Hematopoietic multipotent progenitor cell treated with erythropoietin and hydrocortisone succinate and interleukin-3 and kit ligand, for 8 days (in vitro differentiated cells): Measurements from ENCODE around the gene FOXO6.
A peak's percentile ranks its signal among the peaks of the same experiment; 100 is the strongest.
"Not testable (repeated sequence)": the region's sequence is repeated elsewhere in the genome, so short reads cannot be mapped to it uniquely, and the experiment has no call there.

Source experiments
- DNase-seq: peaks from one replicate; pipeline ENCODE4 v3.0.0-alpha.2; 2015

Gene FOXO6

DNA sequence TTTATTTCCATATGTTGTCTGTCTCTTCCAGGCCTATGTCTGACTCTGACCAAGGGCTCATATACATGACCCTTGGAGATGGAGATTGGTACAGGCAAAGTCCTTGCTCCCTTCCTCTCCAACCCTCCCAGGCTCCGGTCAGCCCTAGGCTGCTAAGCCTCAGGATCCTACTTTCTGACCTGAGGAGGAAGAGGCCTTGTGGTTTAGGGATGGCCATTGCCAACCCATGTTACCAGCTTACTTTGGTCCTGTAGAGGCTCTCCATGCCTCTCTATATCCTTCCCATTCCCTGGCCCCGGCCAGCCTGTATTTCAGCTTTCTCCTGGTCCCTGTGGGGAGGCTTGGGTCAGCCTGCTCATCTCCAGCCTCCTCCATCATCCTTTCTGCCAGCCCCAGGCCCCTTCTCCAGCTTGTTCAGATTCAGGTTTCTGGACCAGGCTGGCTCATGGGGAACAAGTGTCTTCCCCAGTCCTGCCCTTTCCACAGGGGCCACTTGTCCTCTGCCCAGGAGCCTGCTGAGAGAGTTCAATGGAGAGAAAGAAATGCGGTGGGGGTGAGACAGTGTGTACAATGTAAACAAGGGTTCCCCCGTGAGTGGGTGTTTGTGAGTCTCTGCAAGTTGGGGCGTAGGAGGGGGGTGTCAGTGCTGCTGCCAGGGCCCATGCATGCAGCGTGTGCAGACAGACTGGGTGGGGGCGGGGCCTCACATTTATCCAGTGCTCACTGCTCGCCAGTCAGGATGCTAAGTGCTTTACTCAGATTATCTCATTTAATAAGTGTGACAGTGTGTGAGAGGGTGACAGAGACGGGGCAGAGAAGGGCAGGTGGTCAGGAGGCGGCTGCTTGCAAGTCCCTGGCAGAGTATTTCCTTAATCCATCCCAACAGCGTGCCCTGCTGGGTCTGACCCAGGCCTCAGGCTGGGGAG lies 31.3 kb upstream of the FOXO6 start:
- DNase-seq = no peak

DNA sequence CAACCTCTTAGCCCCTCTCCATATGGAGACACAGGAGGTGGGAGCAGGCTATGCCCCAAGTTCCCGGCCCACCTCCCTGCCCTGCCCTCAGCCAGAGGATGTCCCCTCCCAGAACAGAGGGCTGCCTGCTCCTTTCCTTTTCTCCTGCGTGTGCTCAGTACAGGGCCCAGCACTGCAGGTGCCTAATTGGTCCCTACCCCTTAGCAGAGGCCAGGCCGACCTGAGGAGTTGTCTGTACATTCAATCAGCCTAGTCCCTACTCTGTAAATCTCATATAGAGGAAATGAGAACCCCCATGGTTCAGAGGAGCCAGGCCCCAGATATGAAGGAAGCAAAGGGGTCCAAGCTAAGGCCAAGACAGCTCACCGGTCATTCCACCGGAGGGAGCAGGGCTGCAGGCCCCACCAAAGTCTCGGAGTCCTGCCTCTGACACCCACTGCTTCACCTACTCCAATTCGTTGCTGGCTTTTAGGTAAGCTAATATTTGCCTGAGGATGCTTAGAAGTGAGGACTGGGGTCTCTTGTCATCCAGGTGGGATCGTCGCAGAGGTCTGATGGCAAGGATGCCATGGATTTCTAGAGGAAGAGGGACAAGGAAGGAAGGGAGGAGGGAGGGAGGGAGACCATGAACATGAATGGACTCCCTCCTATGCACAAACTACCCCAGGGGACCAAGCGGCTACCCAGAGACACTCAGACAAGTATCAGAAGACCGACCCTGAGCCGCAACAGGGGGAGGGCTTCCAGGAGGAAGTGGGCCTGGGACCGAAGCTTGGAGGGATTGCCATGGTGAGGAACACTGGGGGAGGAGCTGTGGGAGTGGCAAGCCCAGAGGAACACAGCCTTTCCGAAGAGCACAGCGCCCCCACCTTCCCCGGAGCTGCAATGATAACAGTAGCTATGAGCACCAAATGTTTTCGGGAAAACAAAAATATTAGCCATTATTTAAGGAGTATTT lies 30.4 kb upstream of the FOXO6 start:
- DNase-seq = no peak

GRCh38 chr1:41331546-41331917 lies 29.7 kb upstream of the FOXO6 start:
- DNase-seq = no peak

GRCh38 chr1:41332161-41332560 lies 29.1 kb upstream of the FOXO6 start:
- DNase-seq = not testable (repeated sequence)

- DNase-seq = peak; percentile 47
Measured at GRCh38 chr1:41333146-41333784, 28.0 kb upstream of the FOXO6 start.

DNA sequence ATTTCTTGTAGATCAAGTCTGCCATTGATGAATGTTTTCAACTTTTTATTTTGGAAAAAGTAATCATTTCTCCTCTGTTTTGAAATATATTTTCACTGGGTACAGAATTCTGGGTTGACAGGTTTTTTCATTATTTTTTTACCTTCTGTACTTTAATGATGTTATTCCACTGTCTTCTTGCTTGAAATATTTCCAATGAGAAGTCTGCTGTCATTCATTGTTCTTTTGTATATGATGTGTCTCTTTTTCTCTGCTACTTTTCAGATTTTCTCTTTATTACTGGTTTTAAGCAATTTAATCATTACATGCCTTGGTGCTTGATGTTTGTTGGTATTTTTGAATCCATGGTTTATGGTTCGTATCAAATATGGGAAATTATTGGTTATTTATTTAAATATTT lies 22.4 kb upstream of the FOXO6 start:
- no peak for DNase-seq

DNA sequence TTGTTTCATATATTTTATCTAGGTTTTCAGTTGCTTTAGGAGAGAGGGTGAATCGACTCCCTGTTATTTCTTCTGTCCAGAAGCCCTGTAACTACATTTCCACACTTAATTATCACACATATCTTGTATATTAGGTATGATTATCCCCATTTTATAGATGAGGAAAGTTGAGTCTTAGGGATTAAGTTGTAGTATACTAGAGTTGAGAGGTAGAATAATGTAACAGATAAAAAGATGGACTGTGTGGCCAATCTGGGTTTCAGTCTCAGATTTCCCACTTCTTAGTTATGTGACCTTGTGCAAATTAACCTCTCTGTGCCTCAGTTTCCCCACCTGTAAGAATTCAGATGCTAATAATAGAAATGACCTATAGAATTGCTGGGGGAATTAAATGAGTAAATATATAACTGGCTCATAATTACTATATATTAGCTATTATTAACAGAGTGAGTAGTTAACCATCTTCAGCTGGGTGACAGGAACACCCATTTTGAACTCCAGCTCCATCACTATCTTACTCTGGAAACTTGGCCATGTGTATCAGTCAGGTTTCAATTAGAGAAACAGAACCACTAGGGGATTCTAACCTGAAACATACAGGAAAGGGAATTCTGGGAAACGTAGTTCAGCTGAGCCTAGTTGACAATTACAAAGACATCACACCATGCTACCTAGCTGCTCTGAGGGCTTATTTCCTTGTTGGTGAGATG lies 20.4 kb upstream of the FOXO6 start:
- no peak for DNase-seq

GRCh38 chr1:41341365-41341683 lies 19.9 kb upstream of the FOXO6 start:
- no peak for DNase-seq

- no peak for DNase-seq
Measured at GRCh38 chr1:41341772-41342562, 19.3 kb upstream of the FOXO6 start.

GRCh38 chr1:41342774-41343355 lies 18.4 kb upstream of the FOXO6 start:
- DNase-seq = no peak

- DNase-seq = no peak
Measured at GRCh38 chr1:41343790-41344699, 17.2 kb upstream of the FOXO6 start.

- DNase-seq = no peak
Measured at GRCh38 chr1:41344708-41345159, 16.5 kb upstream of the FOXO6 start.

DNA sequence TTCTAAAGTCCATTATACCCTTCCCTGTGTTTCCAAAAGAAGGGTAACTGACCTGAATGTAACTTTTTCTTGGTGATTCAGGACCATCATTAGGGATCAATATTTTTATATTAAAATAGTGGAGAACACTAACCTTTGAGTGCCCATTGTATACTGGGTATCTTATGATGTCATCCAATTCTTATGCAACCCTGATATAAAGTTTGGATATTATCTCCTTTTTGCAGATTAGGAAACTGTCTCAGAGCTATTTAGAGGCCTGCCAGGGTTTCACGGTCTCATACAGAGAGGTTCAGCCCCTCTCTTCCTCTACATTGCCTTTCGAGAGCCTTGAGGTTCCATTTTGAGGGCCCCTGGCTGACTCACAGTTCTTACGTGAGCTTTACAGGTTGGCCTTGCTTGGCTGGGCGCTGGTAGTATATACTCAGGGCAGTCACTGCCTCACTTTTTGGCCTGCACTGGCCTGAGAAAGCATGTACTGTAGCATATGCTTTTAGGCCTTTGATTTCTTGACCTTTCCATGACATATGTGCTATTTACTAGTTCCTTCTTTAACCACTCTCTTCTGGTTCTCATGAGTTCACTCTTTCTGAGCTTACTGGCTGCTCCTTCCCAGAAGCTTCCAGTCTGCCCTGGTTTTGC lies 15.7 kb upstream of the FOXO6 start:
- no peak for DNase-seq

- no peak for DNase-seq
Measured at GRCh38 chr1:41347276-41347675, 14.0 kb upstream of the FOXO6 start.

GRCh38 chr1:41348394-41348793 lies 12.8 kb upstream of the FOXO6 start:
- no peak for DNase-seq

DNA sequence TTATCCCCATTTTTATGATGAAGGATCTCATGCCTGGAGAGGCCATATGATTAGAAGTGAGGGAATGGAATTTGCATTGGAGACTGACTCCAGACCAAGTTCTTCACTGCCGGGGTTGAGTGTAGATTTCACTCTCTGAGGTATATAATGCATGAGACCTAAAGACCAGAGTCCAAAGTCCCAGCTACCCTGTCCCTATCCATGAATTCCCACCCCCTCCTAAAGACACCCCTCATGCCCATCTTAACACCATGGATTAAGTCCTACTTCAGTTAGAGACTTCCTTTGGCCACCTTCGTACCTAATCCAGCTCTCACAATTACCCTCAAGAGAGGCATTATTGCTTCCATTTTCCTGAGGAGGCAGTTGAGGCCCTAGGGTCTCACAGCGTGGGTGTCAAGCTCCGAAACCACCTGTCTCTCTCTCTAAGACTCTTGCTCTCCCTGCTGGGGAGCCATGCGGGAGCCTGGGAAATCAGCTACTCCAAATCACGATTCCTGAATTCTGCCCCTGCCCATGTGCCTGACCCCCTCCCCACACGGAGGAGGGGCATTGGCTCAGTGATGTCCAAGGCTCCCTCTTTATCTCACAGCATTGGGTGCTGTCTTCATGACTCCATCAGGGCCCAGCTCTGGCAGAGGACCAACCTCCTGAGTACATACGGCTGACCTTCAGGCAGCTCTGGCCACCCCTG lies 11.7 kb upstream of the FOXO6 start:
- no peak for DNase-seq

GRCh38 chr1:41350055-41350378 lies 11.2 kb upstream of the FOXO6 start:
- no peak for DNase-seq

DNA sequence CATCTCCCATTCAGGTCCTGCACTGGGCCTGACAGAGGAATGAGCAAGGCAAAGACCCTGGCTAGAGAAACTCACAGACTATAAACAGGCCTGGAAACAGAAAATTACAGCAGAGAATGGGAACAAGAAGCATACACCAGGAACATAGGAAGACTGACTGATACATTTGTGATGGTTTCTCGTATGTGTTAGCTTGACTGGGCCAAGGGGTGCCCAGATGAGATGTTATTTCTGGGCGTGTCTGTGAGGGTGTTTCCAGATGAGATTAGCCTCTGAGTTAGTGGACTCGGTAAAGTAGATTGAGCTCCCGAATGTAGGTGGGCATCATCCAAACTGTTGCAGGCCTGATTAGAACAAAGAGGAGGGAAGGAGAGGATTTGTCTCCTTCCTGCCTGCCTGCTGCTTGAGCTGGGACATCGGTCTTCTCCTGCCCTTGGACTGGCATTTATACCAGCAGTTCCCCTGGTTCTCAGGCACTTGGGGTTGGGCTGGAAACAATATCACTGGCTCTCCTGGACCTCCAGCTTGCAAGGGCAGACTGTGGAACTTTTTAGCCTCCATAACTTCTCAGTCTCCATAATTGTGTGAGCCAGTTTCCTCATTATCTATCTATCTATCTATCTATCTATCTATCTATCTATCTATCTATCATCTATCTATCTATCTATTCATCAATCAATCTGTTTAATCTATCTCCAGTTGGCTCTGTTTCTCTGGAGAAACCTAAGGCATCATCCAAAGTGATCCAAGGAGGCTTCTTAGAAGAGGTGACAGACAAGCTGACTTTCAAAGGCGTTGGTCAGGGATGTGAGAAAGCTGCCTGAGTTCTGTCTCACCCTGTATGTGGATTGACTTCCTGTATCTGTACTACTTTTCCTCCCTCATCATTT lies 9.7 kb upstream of the FOXO6 start:
- no peak for DNase-seq
